DOHH2 (cell line): Measurements from ENCODE around the gene RFLNA.

ENCODE experiments used
- H3F3A ChIP-seq: fragments of 200-600 bp; sonication (generic), shearing (Covaris generic); 2 replicates; pipeline ENCODE4 v1.6.0; 2016; ENCODE audit warnings: antibody characterized with exemption, mild to moderate bottlenecking; ENCODE audit not compliant: control insufficient read depth, insufficient read depth
- H3K27ac ChIP-seq: fragments of 200-600 bp; sonication (generic); 2 replicates; pipeline ENCODE4 v1.5.1; 2014; ENCODE audit warnings: low read depth, mild to moderate bottlenecking, low read length, moderate library complexity
- H3K27me3 ChIP-seq: fragments of 200-600 bp; sonication (generic); 2 replicates; pipeline ENCODE4 v1.6.1; 2014; ENCODE audit warnings: mild to moderate bottlenecking, low read length, mixed read lengths; ENCODE audit not compliant: control insufficient read depth
- H3K36me3 ChIP-seq: fragments of 200-600 bp; sonication (generic); 2 replicates; pipeline ENCODE4 v1.6.1; 2014; ENCODE audit warnings: mild to moderate bottlenecking, low read length, moderate library complexity, mixed read lengths; ENCODE audit not compliant: control insufficient read depth
- H3K4me1 ChIP-seq: fragments of 200-600 bp; sonication (generic); 2 replicates; pipeline ENCODE4 v1.6.1; 2014; ENCODE audit warnings: mild to moderate bottlenecking, low read length, mixed read lengths; ENCODE audit not compliant: control insufficient read depth
- H3K4me2 ChIP-seq: fragments of 200-600 bp; sonication (generic); 2 replicates; pipeline ENCODE4 v1.6.0; 2014; ENCODE audit warnings: mild to moderate bottlenecking, low read length, moderate library complexity
- H3K4me3 ChIP-seq: fragments of 200-600 bp; sonication (generic); 2 replicates; pipeline ENCODE4 v1.5.1; 2014; ENCODE audit warnings: mild to moderate bottlenecking, low read length, mixed read lengths
- H3K79me2 ChIP-seq: fragments of 200-600 bp; sonication (generic); 2 replicates; pipeline ENCODE4 v1.6.1; 2014; ENCODE audit warnings: mild to moderate bottlenecking, low read length, mixed read lengths; ENCODE audit not compliant: control insufficient read depth
- H3K9me2 ChIP-seq: fragments of 200-600 bp; sonication (generic); replicated peaks from 2 replicates; pipeline ENCODE4 v1.6.1; 2014; ENCODE audit warnings: mild to moderate bottlenecking, low read length, mixed read lengths; ENCODE audit not compliant: control insufficient read depth
- H3K9me3 ChIP-seq: fragments of 200-600 bp; sonication (generic); 2 replicates; pipeline ENCODE4 v1.6.1; 2014; ENCODE audit warnings: antibody characterized with exemption, low read length, mixed read lengths; ENCODE audit not compliant: control insufficient read depth, insufficient read depth
- H4K20me1 ChIP-seq: fragments of 200-600 bp; sonication (generic); 2 replicates; pipeline ENCODE4 v1.6.0; 2014; ENCODE audit warnings: low read depth, mild to moderate bottlenecking, antibody characterized with exemption, low read length, moderate library complexity; ENCODE audit not compliant: control insufficient read depth, insufficient read depth
- EZH2phosphoT487 ChIP-seq: fragments of 200-600 bp; sonication (generic); IDR thresholded peaks from 2 replicates; pipeline ENCODE4 v1.6.1; 2017; ENCODE audit warnings: borderline replicate concordance, mild to moderate bottlenecking, antibody characterized with exemption, low read length, moderate library complexity, mixed read lengths
- TF ChIP-seq, protein P1 (sequence below): fragments of 200-600 bp; sonication (generic); IDR thresholded peaks from one replicate; pipeline ENCODE4 v1.5.1; 2014; ENCODE audit warnings: antibody characterized with exemption, mild to moderate bottlenecking, low read depth, low read length; ENCODE audit not compliant: poor library complexity, severe bottlenecking

RFLNA gene

DNA sequence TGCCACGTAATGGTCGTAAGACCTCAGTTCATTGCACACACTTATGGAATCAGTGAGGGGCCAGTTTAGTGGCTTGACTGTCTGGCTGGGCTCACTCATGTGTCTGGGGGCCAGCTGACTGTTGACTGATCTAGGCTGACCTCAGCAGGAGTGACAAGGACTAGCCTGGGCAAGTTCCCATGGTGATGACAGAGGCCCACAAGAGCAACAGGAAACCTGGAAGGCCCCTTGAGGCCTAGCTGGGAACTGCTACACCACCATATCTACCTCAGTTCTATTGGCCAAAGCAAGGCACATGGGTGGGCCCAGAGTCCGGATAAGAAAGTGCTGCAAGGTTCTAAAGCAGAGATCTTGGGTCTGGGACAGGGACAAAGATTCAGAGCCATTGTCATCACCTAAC, 21.3 kb upstream of the RFLNA start:
- no peaks in the 10 kb centered on the region for H4K20me1 ChIP-seq
- H3K9me2 ChIP-seq, result no peaks in the 10 kb centered on the region
- H3K4me3 ChIP-seq, result no peak overlapping the region
- TF ChIP-seq EZH2phosphoT487, result no peak
- TF ChIP-seq, protein P1, sequence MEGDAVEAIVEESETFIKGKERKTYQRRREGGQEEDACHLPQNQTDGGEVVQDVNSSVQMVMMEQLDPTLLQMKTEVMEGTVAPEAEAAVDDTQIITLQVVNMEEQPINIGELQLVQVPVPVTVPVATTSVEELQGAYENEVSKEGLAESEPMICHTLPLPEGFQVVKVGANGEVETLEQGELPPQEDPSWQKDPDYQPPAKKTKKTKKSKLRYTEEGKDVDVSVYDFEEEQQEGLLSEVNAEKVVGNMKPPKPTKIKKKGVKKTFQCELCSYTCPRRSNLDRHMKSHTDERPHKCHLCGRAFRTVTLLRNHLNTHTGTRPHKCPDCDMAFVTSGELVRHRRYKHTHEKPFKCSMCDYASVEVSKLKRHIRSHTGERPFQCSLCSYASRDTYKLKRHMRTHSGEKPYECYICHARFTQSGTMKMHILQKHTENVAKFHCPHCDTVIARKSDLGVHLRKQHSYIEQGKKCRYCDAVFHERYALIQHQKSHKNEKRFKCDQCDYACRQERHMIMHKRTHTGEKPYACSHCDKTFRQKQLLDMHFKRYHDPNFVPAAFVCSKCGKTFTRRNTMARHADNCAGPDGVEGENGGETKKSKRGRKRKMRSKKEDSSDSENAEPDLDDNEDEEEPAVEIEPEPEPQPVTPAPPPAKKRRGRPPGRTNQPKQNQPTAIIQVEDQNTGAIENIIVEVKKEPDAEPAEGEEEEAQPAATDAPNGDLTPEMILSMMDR, result peak; percentile 57
- H3K27me3 ChIP-seq, result no peaks in the 10 kb centered on the region
- no peaks in the 10 kb centered on the region for H3F3A ChIP-seq
- H3K27ac ChIP-seq, result no peak overlapping the region
- H3K9me3 ChIP-seq, result no peaks in the 10 kb centered on the region
- no peaks in the 10 kb centered on the region for H3K79me2 ChIP-seq
- H3K4me1 ChIP-seq, result peaks cover 23% of the 10 kb centered on the region
- H3K36me3 ChIP-seq, result no peaks in the 10 kb centered on the region
- H3K4me2 ChIP-seq, result no peak overlapping the region

DNA sequence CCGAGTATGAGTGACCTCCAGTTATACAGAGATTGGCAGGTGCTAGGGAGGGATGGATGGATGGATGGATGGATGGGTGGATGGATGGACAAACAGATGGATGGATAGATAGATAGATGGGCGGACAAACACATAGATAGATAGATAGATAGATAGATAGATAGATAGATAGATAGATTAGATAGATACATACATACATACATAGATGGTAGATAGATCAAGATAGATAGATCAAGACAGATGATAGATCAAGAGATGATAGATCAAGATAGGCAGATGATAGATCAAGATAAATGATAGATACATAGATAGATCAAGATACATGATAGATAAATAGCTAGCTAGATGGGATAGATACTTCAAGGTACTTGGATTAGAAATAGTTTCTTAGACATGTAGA, 18.6 kb upstream of the RFLNA start:
- Histone ChIP-seq H3K4me2 (no peak overlapping the region), H3K27me3 (no peaks in the 10 kb centered on the region), H3K9me3 (no peaks in the 10 kb centered on the region), H3K9me2 (no peaks in the 10 kb centered on the region), H3K27ac (no peak overlapping the region), H3F3A (no peaks in the 10 kb centered on the region), H3K36me3 (no peaks in the 10 kb centered on the region), H3K4me1 (peaks cover 23% of the 10 kb centered on the region), H4K20me1 (no peaks in the 10 kb centered on the region), H3K79me2 (no peaks in the 10 kb centered on the region), H3K4me3 (no peak overlapping the region)
- TF ChIP-seq EZH2phosphoT487, result no peak
- TF ChIP-seq, protein P1, result no peak

DNA sequence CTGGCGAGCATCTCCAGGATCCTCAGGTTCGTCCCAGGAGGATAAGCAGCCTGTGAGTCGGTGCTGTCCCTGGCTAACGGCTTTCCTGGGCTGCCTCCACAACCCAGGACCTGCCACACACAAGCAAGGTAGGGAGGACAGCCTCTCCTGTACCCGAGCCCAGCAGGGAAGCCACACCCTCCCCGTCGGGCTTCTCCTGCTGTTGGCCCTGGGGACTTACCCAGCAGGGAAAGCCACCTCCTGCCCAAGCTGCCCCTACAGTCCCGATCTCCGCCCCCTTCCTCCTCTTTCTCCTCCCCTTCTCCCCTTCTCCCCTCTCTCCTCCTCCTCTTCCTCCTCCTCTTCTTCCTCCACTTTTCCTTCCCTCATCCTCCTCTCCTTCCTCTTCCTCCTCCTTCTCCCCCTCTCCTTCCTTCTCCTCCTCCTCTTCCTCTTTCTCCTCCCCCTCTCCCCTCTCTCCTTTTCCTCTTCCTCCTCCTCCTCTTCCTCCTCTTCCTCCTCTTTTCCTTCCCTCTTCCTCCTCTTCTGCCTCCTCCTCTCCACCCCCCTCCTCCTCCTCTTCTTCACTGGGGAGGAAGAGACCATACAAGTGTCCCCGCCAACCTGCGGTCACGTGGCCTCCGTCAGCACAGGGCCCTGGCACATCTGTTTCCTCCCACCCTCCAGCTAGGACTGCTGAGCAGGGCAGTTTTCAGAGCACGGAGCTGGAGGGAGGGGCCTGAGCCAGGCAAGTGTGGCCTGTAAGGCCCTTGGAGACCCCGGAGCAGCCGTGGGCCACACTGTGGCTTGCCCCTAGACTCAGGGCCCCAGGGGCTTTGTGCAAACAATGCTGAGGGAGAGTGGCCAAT, 17.3 kb upstream of the RFLNA start:
- H3K9me3 ChIP-seq, result no peaks in the 10 kb centered on the region
- peaks cover 23% of the 10 kb centered on the region for H3K4me1 ChIP-seq
- no peaks in the 10 kb centered on the region for H4K20me1 ChIP-seq
- H3K9me2 ChIP-seq, result no peaks in the 10 kb centered on the region
- H3K79me2 ChIP-seq, result no peaks in the 10 kb centered on the region
- no peak overlapping the region for H3K27ac ChIP-seq
- H3F3A ChIP-seq, result no peaks in the 10 kb centered on the region
- H3K4me2 ChIP-seq, result peak overlapping the region; percentile 56
- TF ChIP-seq EZH2phosphoT487, result no peak
- TF ChIP-seq, protein P1, result no peak
- H3K27me3 ChIP-seq, result no peaks in the 10 kb centered on the region
- H3K4me3 ChIP-seq, result peak overlapping the region; percentile 39
- H3K36me3 ChIP-seq, result no peaks in the 10 kb centered on the region
